GM21825 (cell line): Measurements from ENCODE around the gene H1-8.
"Not testable (repeated sequence)": the region's sequence is repeated elsewhere in the genome, so short reads cannot be mapped to it uniquely, and the experiment has no call there.

Experiments
- ATAC-seq: cut with Tn5 transposase; IDR thresholded peaks from one replicate; pipeline ENCODE4 v1.9.1; 2021; ENCODE audit warnings: mild to moderate bottlenecking, moderate library complexity; ENCODE audit not compliant: unreplicated experiment

Gene H1-8

GRCh38 chr3:129531699-129532098, 11.3 kb upstream of the H1-8 start:
- ATAC-seq = no peak

- no peak for ATAC-seq
Observed at GRCh38 chr3:129532261-129532660, 10.7 kb upstream of the H1-8 start.

- no peak for ATAC-seq
Observed at GRCh38 chr3:129533406-129533805, 9.6 kb upstream of the H1-8 start.

- ATAC-seq = no peak
Observed at GRCh38 chr3:129534428-129535027, 8.4 kb upstream of the H1-8 start.

- no peak for ATAC-seq
Observed at GRCh38 chr3:129535075-129535474, 7.9 kb upstream of the H1-8 start.

GRCh38 chr3:129536374-129536667, 6.7 kb upstream of the H1-8 start:
- no peak for ATAC-seq

GRCh38 chr3:129536804-129537203, 6.2 kb upstream of the H1-8 start:
- ATAC-seq = no peak

- no peak for ATAC-seq
Observed at GRCh38 chr3:129539206-129539605, 3.8 kb upstream of the H1-8 start.

- ATAC-seq = no peak
Observed at GRCh38 chr3:129540776-129541516, 2.0 kb upstream of the H1-8 start.

GRCh38 chr3:129542747-129543146, 228 bp upstream of the H1-8 start:
- no peak for ATAC-seq

- no peak for ATAC-seq
Observed at GRCh38 chr3:129543999-129544398, 1.0 kb downstream of the H1-8 start.

- ATAC-seq = not testable (repeated sequence)
Observed at GRCh38 chr3:129545951-129546350, 3.0 kb downstream of the H1-8 start.

GRCh38 chr3:129547241-129547640, 4.3 kb downstream of the H1-8 start:
- ATAC-seq = no peak

GRCh38 chr3:129548104-129548965, 5.4 kb downstream of the H1-8 start:
- ATAC-seq = no peak

GRCh38 chr3:129549006-129549800, 6.2 kb downstream of the H1-8 start:
- no peak for ATAC-seq

GRCh38 chr3:129549805-129550204, 6.8 kb downstream of the H1-8 start:
- no peak for ATAC-seq

- no peak for ATAC-seq
Observed at GRCh38 chr3:129552287-129553050, 9.5 kb downstream of the H1-8 start.

- ATAC-seq = no peak
Observed at GRCh38 chr3:129553171-129553570, 10.2 kb downstream of the H1-8 start.

- no peak for ATAC-seq
Observed at GRCh38 chr3:129553719-129554118, 10.7 kb downstream of the H1-8 start.

GRCh38 chr3:129554356-129555152, 11.6 kb downstream of the H1-8 start:
- no peak for ATAC-seq
